Astrocyte (in vitro differentiated cells and primary cell): ENCODE measurements around the gene C1QL2.

Source experiments
- EZH2 ChIP-seq: IDR thresholded peaks from 2 replicates; pipeline ENCODE4 v1.6.1; 2012; ENCODE audit warnings: mild to moderate bottlenecking, low read length, inconsistent platforms; ENCODE audit not compliant: insufficient read depth
- TF ChIP-seq, protein P1 (sequence below): IDR thresholded peaks from 2 replicates; pipeline ENCODE4 v1.5.1; 2011; ENCODE audit warnings: low read depth, mild to moderate bottlenecking, inconsistent platforms, low read length, moderate library complexity; ENCODE audit not compliant: insufficient read depth

DNA sequence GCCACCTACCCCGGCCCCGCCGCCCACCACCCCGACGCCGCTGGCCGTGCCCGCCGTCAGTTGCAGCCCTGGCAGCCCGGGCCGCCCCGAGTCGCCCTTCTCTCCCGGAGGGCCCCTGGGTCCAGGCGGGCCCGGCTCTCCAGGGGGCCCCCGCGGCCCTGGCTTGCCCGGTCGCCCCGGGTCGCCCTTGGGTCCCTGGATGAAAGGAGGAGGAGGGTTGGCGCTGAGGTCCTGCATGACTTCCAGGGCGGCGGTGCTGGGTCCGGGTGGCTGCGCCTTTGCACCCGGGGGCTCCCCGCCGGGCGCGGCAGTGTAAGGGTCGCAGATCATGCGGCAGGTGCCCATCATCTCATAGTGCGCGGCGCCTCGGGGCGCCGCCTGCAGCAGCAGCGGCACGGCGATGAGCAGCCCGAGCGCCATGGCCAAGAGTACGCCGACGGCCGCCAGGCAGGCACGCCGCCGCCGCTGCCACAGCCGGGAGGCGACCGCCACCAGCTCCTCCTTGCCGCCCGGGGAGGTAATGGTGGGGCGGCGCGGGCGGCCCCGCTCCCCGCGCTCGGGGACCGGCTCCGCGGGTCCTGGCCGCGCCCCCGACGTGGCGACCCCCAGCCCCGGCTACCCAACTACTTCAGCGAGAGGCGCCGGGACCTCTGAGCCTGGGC, 570 bp downstream of the C1QL2 start:
- TF ChIP-seq, protein P1, sequence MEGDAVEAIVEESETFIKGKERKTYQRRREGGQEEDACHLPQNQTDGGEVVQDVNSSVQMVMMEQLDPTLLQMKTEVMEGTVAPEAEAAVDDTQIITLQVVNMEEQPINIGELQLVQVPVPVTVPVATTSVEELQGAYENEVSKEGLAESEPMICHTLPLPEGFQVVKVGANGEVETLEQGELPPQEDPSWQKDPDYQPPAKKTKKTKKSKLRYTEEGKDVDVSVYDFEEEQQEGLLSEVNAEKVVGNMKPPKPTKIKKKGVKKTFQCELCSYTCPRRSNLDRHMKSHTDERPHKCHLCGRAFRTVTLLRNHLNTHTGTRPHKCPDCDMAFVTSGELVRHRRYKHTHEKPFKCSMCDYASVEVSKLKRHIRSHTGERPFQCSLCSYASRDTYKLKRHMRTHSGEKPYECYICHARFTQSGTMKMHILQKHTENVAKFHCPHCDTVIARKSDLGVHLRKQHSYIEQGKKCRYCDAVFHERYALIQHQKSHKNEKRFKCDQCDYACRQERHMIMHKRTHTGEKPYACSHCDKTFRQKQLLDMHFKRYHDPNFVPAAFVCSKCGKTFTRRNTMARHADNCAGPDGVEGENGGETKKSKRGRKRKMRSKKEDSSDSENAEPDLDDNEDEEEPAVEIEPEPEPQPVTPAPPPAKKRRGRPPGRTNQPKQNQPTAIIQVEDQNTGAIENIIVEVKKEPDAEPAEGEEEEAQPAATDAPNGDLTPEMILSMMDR = no peak
- no peak for TF ChIP-seq EZH2
